CD4-positive, alpha-beta T cell treated with Interleukin-10 for 1 hour (primary cell): ENCODE measurements around the gene SLC10A1.
"Not testable (repeated sequence)": the region's sequence is repeated elsewhere in the genome, so short reads cannot be mapped to it uniquely, and the experiment has no call there.

Experiments used
- DNase-seq: peaks from one replicate; pipeline ENCODE4 v3.0.0-alpha.2; 2020

Gene SLC10A1

DNA sequence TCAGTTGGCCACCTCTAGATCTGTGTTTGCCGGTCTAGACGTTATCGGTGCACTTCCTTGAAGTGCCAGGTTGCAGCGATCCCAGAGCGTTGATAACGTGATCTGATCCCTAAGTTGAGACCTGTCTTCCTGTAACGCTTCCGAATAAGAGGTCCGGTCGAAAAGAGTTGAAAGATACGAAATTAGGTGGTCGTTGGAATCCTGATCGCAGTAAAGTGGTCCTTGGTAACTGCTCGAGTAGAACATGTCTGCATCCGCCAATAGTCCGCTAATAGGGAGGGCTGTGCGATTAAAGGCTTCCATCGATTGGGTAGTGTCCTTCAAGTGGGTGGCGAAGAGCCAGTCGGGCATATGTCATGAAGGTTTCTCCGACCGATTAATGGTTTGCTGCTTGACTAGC lies 27.4 kb downstream of the SLC10A1 start:
- DNase-seq: no peak

DNA sequence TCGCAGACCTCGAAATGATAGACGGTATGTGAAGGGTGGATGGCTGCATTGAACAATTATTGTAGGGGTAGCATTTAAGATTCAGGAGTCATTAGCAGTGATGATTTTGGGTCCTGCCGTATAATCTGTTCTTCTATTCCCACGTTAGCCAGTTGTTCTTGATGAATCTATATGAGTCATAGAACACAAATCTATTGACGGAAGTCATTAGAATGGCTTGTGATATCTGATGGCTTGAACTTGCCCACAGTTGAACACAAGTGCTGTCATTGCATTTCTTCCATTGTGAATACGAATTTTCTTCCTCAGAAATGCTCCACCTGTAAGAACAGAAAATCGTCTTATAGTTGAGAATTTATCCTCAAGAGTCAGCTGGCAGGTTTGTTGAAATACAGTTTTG lies 28.2 kb downstream of the SLC10A1 start:
- no peak for DNase-seq

GRCh38 chr14:69767369-69767999 lies 29.6 kb downstream of the SLC10A1 start:
- peak; percentile 92 for DNase-seq

DNA sequence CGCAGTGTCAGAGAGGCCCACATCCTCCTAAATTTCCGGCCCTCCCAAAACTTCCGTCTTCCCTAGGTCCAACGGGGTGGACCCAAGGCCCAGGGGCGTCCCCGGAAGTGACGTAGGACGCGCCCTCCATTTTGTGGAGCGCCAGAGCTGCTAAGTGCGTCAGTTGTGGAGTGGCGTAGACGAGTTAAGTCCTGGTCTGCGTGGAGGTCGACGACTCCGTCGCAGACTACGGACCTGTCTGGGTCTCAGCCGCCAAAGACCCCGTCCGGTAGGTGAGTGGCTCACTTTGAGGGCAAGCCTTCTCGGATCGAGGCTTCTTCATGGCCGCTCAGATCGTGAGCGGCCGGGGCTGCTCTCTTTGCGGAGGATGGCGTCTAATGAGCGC lies 30.1 kb downstream of the SLC10A1 start, which contains the start of gene SRSF5:
TSS of gene SRSF5 (plus strand) at position 159 of the 385 bp plus-strand sequence. CDS start 1,015 bp downstream, outside the sequence.
- peak; percentile 95 for DNase-seq

- no peak for DNase-seq
These were observed 33.1 kb downstream of the SLC10A1 start for GRCh38 chr14:69763761-69764510.

DNA sequence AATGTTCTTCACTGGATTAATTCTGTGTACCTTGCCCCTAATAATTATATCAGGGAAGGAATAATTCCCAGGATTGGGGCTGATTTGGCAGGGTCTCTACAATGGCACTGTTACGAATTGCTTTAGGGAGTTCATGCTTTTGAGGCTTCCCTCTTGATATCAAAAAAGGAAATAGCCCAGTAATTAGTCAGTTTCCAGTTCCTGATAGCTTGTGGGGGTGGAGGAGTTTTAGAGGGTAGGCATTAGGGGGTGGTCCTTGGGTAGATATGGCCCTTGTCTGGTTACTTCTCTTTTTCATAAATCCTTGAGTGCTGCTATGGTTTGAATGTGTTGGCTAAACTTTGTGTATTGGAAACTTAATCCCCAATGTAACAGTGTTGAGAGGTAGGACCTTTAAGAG lies 36.2 kb downstream of the SLC10A1 start:
- DNase-seq: no peak

- no peak for DNase-seq
These were observed 40.7 kb downstream of the SLC10A1 start for GRCh38 chr14:69756298-69756697.

- no peak for DNase-seq
These were observed 41.3 kb downstream of the SLC10A1 start for GRCh38 chr14:69755784-69756183.

- DNase-seq: no peak
These were observed 41.7 kb downstream of the SLC10A1 start for GRCh38 chr14:69755296-69755695.

DNA sequence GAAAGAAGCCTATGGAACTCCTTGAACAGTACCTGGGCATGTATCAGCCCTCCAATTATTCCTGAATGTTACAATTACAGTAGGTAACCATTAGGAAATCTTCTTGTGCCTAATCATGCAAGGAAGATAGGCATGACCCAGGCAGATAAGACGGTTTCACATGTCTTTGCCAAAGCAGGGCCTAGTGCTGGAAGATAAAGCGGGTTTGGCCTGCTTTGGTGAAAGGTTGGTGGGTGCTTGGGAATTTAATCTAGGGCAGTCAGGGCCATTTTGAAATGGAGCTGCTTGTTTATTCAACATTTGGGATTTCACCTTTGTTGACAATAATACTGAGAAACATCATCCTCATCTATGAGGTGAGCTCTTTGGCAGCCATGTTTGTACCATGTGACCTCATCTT lies 42.6 kb downstream of the SLC10A1 start:
- DNase-seq: no peak

GRCh38 chr14:69753860-69754259 lies 43.2 kb downstream of the SLC10A1 start:
- DNase-seq: no peak

- no peak for DNase-seq
These were observed 44.3 kb downstream of the SLC10A1 start for GRCh38 chr14:69752773-69753172.

DNA sequence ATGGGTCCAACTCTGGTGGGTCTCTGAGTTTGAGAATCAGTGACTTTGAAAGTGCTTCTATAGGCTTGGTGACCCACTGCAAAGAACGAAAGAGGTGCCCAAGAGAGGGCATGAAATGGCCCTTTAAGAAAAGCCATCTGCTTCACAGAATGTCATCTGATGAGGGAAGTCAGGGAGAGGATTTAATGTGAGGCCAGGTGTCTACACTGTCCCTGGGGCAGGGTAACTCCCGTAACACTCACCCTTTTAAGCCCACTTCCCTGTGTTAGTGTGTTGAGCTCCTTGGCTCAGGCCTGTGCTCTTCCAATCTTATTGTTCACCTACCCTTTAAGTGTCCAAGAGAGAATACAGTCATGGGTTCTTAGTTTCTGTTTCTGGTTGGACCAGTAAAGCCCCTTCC lies 46.5 kb downstream of the SLC10A1 start:
- DNase-seq: no peak

GRCh38 chr14:69749956-69750355 lies 47.1 kb downstream of the SLC10A1 start:
- no peak for DNase-seq

GRCh38 chr14:69741055-69741454 lies 56.0 kb downstream of the SLC10A1 start:
- DNase-seq: no peak

- not testable (repeated sequence) for DNase-seq
These were observed 60.6 kb downstream of the SLC10A1 start for GRCh38 chr14:69736405-69736804.

GRCh38 chr14:69731919-69732598 lies 65.0 kb downstream of the SLC10A1 start:
- DNase-seq: not testable (repeated sequence)

GRCh38 chr14:69727860-69728259 lies 69.2 kb downstream of the SLC10A1 start:
- no peak for DNase-seq

GRCh38 chr14:69726761-69727511 lies 70.1 kb downstream of the SLC10A1 start:
- DNase-seq: peak; percentile 88
